Astrocyte of the spinal cord (primary cell): Measurements from ENCODE around the gene DHRSX.
A peak's percentile ranks its signal among the peaks of the same experiment; 100 is the strongest.
"Not testable (repeated sequence)": the region's sequence is repeated elsewhere in the genome, so short reads cannot be mapped to it uniquely, and the experiment has no call there.

Source experiments
- DNase-seq: peaks from one replicate; pipeline ENCODE4 v3.0.0; 2011; ENCODE audit warnings: low read depth, low spot score
- H3K4me3 ChIP-seq: 2 replicates; pipeline ENCODE4 v1.5.1; 2011; ENCODE audit warnings: low read depth, mild to moderate bottlenecking, low read length, moderate library complexity
- in situ Hi-C: cut with HindIII; loops from 2 replicates; pipeline ENCODE4 v1.10.0; 2017; ENCODE audit warnings: low sequenced_read_pairs
- TF ChIP-seq, protein P1 (sequence below): IDR thresholded peaks from 2 replicates; pipeline ENCODE4 v1.5.1; 2012; ENCODE audit warnings: low read depth, mild to moderate bottlenecking, low read length, inconsistent platforms

Gene DHRSX

GRCh38 chrX:2351321-2351720 is 149.5 kb downstream of the DHRSX start:
- H3K4me3 ChIP-seq, result no peak overlapping the region
- in situ Hi-C loops, result no loop called here
- TF ChIP-seq, protein P1, sequence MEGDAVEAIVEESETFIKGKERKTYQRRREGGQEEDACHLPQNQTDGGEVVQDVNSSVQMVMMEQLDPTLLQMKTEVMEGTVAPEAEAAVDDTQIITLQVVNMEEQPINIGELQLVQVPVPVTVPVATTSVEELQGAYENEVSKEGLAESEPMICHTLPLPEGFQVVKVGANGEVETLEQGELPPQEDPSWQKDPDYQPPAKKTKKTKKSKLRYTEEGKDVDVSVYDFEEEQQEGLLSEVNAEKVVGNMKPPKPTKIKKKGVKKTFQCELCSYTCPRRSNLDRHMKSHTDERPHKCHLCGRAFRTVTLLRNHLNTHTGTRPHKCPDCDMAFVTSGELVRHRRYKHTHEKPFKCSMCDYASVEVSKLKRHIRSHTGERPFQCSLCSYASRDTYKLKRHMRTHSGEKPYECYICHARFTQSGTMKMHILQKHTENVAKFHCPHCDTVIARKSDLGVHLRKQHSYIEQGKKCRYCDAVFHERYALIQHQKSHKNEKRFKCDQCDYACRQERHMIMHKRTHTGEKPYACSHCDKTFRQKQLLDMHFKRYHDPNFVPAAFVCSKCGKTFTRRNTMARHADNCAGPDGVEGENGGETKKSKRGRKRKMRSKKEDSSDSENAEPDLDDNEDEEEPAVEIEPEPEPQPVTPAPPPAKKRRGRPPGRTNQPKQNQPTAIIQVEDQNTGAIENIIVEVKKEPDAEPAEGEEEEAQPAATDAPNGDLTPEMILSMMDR, result no peak
- DNase-seq, result peak; percentile 73

DNA sequence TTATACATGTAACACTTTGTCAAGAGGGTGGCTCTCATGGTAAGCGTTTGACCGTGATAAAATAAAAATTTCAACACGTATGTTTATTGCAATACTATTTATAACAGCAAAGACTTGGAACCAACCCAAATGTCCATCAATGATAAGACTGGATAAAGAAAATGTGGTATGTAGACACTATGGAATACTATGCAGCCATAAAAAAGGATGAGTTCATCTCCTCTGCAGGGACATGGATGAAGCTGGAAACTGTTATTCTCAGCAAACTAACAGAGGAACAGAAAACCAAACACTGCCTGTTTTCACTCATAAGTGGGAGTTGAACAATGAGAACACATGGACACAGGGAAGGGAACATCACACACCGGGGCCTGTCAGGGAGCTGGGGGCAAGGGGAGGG is 150.1 kb downstream of the DHRSX start:
- in situ Hi-C loops, H3K4me3 ChIP-seq, DNase-seq: not testable (repeated sequence)

DNA sequence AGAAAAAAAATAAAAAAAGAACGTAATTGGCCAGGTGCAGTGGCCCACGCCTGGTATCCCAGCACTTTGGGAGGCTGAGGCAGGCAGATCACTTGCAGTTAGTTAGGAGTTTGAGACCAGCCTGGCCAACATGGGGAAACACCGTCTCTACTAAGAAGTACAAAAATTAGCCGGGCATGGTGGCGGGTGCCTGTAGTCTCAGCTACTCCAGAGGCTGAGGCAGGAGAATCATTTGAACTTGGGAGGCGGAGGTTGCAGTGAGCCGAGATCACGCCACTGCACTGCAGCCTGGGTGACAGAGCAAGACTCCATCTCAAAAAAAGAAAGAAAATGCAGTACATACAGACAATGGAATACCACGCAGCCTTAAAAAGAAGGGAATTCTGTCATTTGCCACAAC is 150.7 kb downstream of the DHRSX start:
- in situ Hi-C loops, H3K4me3 ChIP-seq, DNase-seq: not testable (repeated sequence)

GRCh38 chrX:2348211-2348610 is 152.6 kb downstream of the DHRSX start:
- no peak for DNase-seq
- no peak overlapping the region for H3K4me3 ChIP-seq
- TF ChIP-seq, protein P1, result no peak
- in situ Hi-C loops, result no loop called here

DNA sequence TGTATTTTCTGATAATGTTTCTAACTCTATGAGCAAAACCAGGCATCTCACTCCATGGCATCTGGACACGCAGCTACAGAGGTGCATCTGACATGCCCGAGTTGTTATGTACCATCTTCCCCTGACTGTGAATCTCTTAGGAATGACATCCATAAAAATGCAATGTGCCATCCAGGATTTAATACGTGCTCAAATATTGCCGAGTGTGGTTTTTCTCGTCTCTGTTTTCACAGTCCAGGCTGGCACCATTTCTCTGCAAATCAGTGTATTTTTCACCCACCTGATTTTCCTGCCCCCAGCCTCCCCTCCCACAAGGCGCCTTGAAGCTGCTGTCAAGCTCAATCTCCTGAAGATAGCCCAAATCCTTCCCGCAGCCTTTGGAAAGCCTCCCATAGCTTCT is 154.6 kb downstream of the DHRSX start:
- TF ChIP-seq, protein P1, result no peak
- no peak overlapping the region for H3K4me3 ChIP-seq
- in situ Hi-C loops, result no loop called here
- DNase-seq, result no peak

DNA sequence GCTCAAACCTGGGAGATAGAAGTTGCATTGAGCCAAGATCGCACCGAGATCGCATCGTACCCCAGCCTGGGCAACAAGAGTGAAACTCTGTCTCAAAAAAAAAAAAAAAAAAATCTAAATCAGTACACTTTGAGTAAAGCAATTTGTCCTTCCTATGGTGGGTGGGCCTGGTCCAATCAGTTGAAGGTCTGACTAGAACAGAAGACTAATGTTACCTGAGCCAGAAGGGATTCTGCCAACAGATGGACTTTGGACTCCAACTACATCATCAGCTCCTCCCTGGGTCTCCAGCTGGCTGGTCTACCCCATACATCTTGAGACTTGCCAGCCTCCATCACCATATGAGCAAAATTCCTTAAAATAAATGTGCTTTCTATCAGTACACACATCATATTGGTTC is 155.2 kb downstream of the DHRSX start:
- TF ChIP-seq, protein P1, result no peak
- in situ Hi-C loops, result no loop called here
- no peak overlapping the region for H3K4me3 ChIP-seq
- DNase-seq, result no peak

GRCh38 chrX:2343413-2343812 is 157.4 kb downstream of the DHRSX start:
- no peak for DNase-seq
- no peak overlapping the region for H3K4me3 ChIP-seq
- TF ChIP-seq, protein P1, result no peak
- in situ Hi-C loops, result no loop called here

DNA sequence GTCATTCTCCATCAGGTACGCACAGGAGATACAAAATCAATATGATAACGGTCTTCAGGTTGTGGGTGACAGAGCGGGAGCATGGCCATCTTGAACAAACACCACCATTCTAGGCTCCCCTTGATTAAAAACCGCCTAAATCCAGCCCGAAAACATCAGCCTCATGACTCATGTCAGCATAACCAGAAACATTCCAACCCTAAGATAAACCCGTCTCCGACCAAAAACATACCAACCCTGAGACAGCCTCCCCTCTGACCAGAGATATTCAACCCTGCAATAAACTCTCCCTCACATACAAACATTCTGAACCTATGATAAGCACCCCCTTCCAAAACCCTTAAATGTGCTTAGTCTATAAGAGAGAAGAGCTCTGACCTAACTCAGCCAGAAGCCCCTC is 157.9 kb downstream of the DHRSX start:
- DNase-seq, result peak; percentile 77
- TF ChIP-seq, protein P1, result no peak
- in situ Hi-C loops, result no loop called here
- H3K4me3 ChIP-seq, result no peak overlapping the region
